CD1c-positive myeloid dendritic cell (primary cell): ENCODE measurements around the gene CRY1.
A peak's percentile ranks its signal among the peaks of the same experiment; 100 is the strongest.
"Not testable (repeated sequence)": the region's sequence is repeated elsewhere in the genome, so short reads cannot be mapped to it uniquely, and the experiment has no call there.

Experiments
- DNase-seq: peaks from one replicate; pipeline ENCODE4 v3.0.0-alpha.2; 2016; ENCODE audit errors: extremely low spot score

CRY1 gene

DNA sequence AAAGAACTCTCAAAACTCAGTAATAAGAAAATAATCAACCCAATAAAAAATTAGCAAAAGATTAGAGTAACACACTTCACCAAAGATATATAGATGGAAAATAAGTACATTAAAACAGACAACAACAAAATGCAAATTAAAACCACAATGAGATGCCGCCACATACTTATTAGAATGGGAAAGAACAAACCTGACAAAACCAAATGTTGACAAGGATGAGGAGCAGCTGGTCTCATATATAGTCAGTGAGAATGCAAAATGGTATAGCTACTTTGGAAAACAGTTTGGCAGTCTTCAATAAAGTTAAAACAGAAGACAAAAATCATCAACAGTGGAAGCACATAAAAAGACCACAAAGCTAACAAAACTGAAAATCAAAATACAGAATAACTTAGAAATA lies 29.1 kb downstream of the CRY1 start:
- DNase-seq, result no peak

GRCh38 chr12:107058190-107058589 lies 35.2 kb downstream of the CRY1 start:
- no peak for DNase-seq

DNA sequence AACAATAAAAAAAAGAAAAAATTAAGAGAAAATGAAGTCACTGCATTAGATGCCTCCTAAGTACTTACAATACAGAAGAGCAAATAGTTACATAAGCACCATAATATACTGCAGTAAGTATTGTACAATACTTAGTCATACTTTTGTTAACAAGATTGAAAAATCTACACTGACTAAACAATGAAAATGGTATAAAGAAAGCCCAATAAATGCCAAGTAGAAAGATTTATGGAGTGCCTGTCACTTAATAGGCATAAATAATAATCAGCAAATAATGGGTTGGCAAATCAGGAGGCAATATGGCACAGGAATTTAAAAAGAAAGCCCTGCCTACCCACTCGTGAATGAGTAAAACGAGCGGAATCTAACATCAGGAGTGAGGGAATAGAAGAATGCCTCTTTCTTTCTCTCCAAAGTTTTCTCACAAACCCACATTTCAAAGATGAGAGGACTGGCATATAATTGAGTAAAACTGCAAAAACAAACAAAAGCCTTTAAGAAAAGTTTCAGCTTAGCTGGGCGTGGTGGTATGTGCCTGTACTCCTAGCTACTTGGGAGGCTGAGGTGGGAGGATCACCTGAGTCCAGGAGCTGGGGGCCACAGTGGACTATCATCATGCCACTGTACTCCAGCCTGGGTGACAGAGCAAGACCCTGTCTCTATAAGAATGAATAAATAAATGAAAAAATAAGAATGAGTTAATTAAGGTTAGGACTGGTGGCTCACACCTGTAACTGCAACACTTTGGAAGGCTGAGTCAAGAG lies 36.1 kb downstream of the CRY1 start:
- no peak for DNase-seq

DNA sequence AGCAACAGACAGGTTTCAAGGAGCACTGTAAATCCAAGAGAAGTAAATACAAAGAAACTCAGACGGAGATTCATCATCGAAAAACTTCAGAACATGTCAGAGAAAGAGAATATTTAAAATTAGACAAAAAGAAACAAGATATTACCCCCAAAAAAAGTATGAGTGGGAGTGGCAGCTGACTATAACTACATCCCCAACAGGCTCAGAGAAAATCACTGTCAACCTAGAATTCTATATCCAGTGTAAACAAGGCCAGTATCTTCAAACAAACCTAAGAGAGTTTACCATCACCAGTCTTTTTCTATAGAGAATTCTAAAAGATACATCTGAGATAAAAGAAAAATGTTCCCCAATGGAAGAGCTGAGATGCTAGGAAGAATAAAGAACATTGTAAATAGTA lies 39.6 kb downstream of the CRY1 start:
- no peak for DNase-seq

- no peak for DNase-seq
Observed at GRCh38 chr12:107045186-107045585, 48.2 kb downstream of the CRY1 start.

DNA sequence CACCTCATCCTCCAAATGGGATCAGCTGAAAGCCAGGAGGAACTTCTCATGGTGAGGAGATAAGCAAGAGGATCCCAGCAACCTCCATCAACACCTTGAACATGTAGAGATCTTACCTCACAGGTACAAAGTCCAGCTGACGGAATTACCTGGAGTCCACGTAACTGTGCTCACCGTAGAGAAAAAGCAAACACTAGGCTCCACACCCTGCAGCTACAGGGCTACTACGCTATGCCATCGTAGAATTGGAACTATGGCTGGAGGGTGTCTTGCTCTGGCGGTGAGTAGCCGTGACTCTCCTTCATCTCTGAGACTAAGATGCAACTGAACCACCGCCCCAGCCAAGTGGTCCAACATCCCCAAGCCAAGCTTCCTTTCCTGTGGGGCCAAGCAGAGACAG lies 50.5 kb downstream of the CRY1 start:
- DNase-seq, result no peak

DNA sequence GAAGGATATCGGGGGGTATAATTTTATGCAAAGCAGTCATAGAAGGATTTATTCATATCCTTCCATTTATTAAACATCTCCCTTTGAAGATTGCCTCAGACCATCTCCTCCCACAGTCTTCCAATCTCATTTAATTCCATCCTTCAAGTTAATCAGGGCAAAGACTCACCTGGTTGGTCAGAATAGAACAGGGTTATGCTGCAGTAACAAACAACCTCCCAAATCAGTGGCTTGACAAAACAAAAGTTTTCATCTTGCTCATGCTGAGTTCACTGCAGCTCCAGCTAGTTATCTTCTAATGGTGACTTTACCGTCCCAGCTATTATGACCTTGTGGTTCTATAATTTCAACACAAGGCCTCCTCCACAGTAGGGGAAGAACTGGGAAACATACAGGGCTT lies 57.6 kb downstream of the CRY1 start:
- DNase-seq, result no peak

- no peak for DNase-seq
Observed at GRCh38 chr12:107033758-107034739, 59.3 kb downstream of the CRY1 start.

- DNase-seq, result no peak
Observed at GRCh38 chr12:107032266-107032665, 61.1 kb downstream of the CRY1 start.

GRCh38 chr12:107031061-107031460 lies 62.3 kb downstream of the CRY1 start:
- no peak for DNase-seq

GRCh38 chr12:107029081-107029480 lies 64.3 kb downstream of the CRY1 start:
- DNase-seq, result no peak

DNA sequence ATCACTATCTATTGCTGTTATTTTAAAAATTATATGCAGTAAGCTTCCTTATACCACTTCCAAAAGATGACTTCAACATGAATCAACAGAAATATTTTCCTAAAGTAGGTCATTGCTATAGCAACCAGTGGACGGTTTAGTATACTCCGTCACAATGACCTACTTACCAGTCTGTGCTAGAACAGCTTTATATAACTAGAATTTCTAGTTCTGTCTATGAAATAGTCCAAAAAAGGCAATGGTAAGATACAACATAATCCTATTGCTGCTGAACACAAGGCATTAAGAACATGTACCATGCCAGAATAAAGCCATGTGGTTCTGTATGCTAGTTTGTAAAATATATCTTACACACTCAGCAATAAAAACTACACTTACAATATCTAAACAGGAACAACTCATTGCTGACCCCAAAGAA lies 65.7 kb downstream of the CRY1 start:
- DNase-seq, result peak; percentile 55

GRCh38 chr12:107026806-107027635 lies 66.3 kb downstream of the CRY1 start:
- no peak for DNase-seq

- DNase-seq, result not testable (repeated sequence)
Observed at GRCh38 chr12:107026356-107026755, 67.0 kb downstream of the CRY1 start.

- DNase-seq, result no peak
Observed at GRCh38 chr12:107025671-107026070, 67.7 kb downstream of the CRY1 start.

GRCh38 chr12:107019546-107019945 lies 73.8 kb downstream of the CRY1 start:
- no peak for DNase-seq

GRCh38 chr12:107017042-107017441 lies 76.3 kb downstream of the CRY1 start:
- no peak for DNase-seq

GRCh38 chr12:107014055-107014454 lies 79.3 kb downstream of the CRY1 start:
- no peak for DNase-seq

- DNase-seq, result no peak
Observed at GRCh38 chr12:107012736-107013425, 80.5 kb downstream of the CRY1 start.

DNA sequence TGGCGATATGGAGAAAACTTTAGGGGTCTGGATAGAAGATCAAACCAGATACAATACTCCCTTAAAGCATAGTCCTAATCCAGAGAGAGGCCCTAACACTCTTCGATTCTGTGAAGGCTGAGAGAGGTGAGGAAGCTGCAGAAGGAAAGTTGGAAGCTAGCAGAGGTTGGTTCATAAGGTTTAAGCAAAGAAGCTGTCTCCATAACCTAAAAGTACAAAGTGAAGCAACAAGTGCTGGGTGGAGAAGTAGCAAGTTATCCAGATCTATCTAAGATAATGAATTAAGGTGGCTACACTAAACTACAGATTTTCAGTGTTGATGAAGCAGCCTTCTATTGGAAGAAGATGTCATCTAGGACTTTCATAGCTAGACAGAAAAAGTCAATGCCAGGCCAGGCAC lies 81.8 kb downstream of the CRY1 start:
- no peak for DNase-seq

GRCh38 chr12:107007411-107007810 lies 85.9 kb downstream of the CRY1 start:
- DNase-seq, result no peak
